GM23338 (cell line): ENCODE measurements around the gene TOLLIP. TPM values are rescaled to one million over a fixed set of nuclear protein-coding genes. Genes with fewer than 3 reads are reported as not detected.

ENCODE experiments used
- ATAC-seq: fragments of 200-7000 bp; cut with Tn5 transposase; 3 replicates; pipeline ENCODE4 v1.9.1; 2020
- DNase-seq: peaks from one replicate; pipeline ENCODE4 v3.0.0-alpha.2; 2015; ENCODE audit warnings: low spot score
- H2AFZ ChIP-seq: fragments of 200-600 bp; sonication (generic); 2 replicates; pipeline ENCODE4 v1.8.0; 2016; ENCODE audit warnings: antibody characterized with exemption, mild to moderate bottlenecking, moderate library complexity
- H3F3A ChIP-seq: fragments of 200-600 bp; sonication (generic); replicated peaks from 2 replicates; pipeline ENCODE4 v1.8.0; 2017; ENCODE audit warnings: antibody characterized with exemption, mixed run types, low read depth
- H3K27ac ChIP-seq: fragments of 200-600 bp; sonication (generic); 2 replicates; pipeline ENCODE4 v1.6.1; 2016; ENCODE audit warnings: low read depth
- H3K27me3 ChIP-seq: fragments of 200-600 bp; sonication (generic); 2 replicates; pipeline ENCODE4 v1.8.0; 2016; ENCODE audit warnings: mild to moderate bottlenecking, mixed run types, moderate library complexity; ENCODE audit not compliant: insufficient read depth
- H3K36me3 ChIP-seq: fragments of 200-600 bp; sonication (generic); 2 replicates; pipeline ENCODE4 v1.8.0; 2016; ENCODE audit warnings: mild to moderate bottlenecking; ENCODE audit not compliant: insufficient read depth
- H3K4me1 ChIP-seq: fragments of 200-600 bp; sonication (generic); 2 replicates; pipeline ENCODE4 v1.8.0; 2016; ENCODE audit warnings: mild to moderate bottlenecking, moderate library complexity; ENCODE audit not compliant: insufficient read depth
- H3K4me2 ChIP-seq: fragments of 200-600 bp; sonication (generic); 2 replicates; pipeline ENCODE4 v1.7.1; 2017; ENCODE audit warnings: mixed run types
- H3K4me3 ChIP-seq: fragments of 200-600 bp; sonication (generic); 2 replicates; pipeline ENCODE4 v1.6.1; 2016; ENCODE audit warnings: mixed run types
- H3K79me2 ChIP-seq: fragments of 200-600 bp; sonication (generic); replicated peaks from 2 replicates; pipeline ENCODE4 v1.8.0; 2017; ENCODE audit warnings: mild to moderate bottlenecking; ENCODE audit not compliant: insufficient read depth
- H3K9me2 ChIP-seq: fragments of 200-600 bp; sonication (generic); 2 replicates; pipeline ENCODE4 v1.8.0; 2017; ENCODE audit not compliant: insufficient read depth
- H4K20me1 ChIP-seq: fragments of 200-600 bp; sonication (generic); replicated peaks from 2 replicates; pipeline ENCODE4 v1.8.0; 2017; ENCODE audit warnings: mild to moderate bottlenecking; ENCODE audit not compliant: insufficient read depth
- H3K27ac Mint-ChIP-seq: 2 replicates; pipeline ENCODE4 v1.8.0; 2020; ENCODE audit warnings: inconsistent platforms, mild to moderate bottlenecking, moderate library complexity, mixed read lengths
- H3K27me3 Mint-ChIP-seq: 3 replicates; pipeline ENCODE4 v1.8.0; 2022; ENCODE audit warnings: low read depth, mild to moderate bottlenecking, moderate library complexity, mixed read lengths, inconsistent platforms; ENCODE audit not compliant: insufficient read depth, poor library complexity
- H3K36me3 Mint-ChIP-seq: 3 replicates; pipeline ENCODE4 v1.8.0; 2021; ENCODE audit warnings: low read depth, mild to moderate bottlenecking, inconsistent platforms, moderate library complexity, mixed read lengths
- H3K4me1 Mint-ChIP-seq: 3 replicates; pipeline ENCODE4 v1.8.0; 2020; ENCODE audit warnings: mild to moderate bottlenecking, inconsistent platforms, mixed read lengths
- H3K4me3 Mint-ChIP-seq: 3 replicates; pipeline ENCODE4 v1.8.0; 2021; ENCODE audit warnings: moderate library complexity, mild to moderate bottlenecking, inconsistent platforms, mixed read lengths
- H3K9me3 Mint-ChIP-seq: 3 replicates; pipeline ENCODE4 v1.8.0; 2020; ENCODE audit warnings: moderate library complexity, mild to moderate bottlenecking, inconsistent platforms, mixed read lengths
- CREB1 ChIP-seq: fragments of 250-450 bp; sonication (Bioruptor Pico); IDR thresholded peaks from 2 replicates; pipeline ENCODE4 v1.5.0; 2020; ENCODE audit warnings: low read depth, mild to moderate bottlenecking, moderate library complexity
- CTCF ChIP-seq, 2 experiments: fragments of 200-600 bp in 1 of 2; sonication (generic) in 1 of 2; conservative IDR thresholded peaks; 2 replicates each; pipeline versions ENCODE4 v1.5.1 to v1.6.1; 2016 to 2017; ENCODE audit warnings: antibody characterized with exemption in 2 of 2, low read depth in 2 of 2, mild to moderate bottlenecking in 2 of 2, moderate library complexity in 1 of 2
- ETS1 ChIP-seq: IDR thresholded peaks from 2 replicates; pipeline ENCODE4 v1.6.1; 2016; ENCODE audit warnings: antibody characterized with exemption
- EZH2 ChIP-seq: fragments of 200-600 bp; sonication (generic); IDR thresholded peaks from one replicate; pipeline ENCODE4 v1.8.0; 2017; ENCODE audit warnings: antibody characterized with exemption, mild to moderate bottlenecking, low read depth; ENCODE audit not compliant: unreplicated experiment
- EZH2phosphoT487 ChIP-seq: fragments of 200-600 bp; sonication (generic); IDR thresholded peaks from one replicate; pipeline ENCODE4 v1.8.1; 2018; ENCODE audit warnings: antibody characterized with exemption; ENCODE audit not compliant: unreplicated experiment
- JUNB ChIP-seq: IDR thresholded peaks from one replicate; pipeline ENCODE4 v1.6.1; 2016; ENCODE audit warnings: antibody characterized with exemption; ENCODE audit not compliant: unreplicated experiment
- NANOG ChIP-seq: IDR thresholded peaks from 2 replicates; pipeline ENCODE4 v1.6.1; 2016; ENCODE audit warnings: antibody characterized with exemption, borderline replicate concordance
- POLR2AphosphoS5 ChIP-seq: IDR thresholded peaks from 2 replicates; pipeline ENCODE4 v1.6.1; 2016; ENCODE audit warnings: antibody characterized with exemption, low read depth
- REST ChIP-seq: IDR thresholded peaks from one replicate; pipeline ENCODE4 v1.6.1; 2018; ENCODE audit warnings: antibody characterized with exemption; ENCODE audit not compliant: unreplicated experiment
- STAT1 ChIP-seq: IDR thresholded peaks from one replicate; pipeline ENCODE4 v1.6.1; 2016; ENCODE audit warnings: antibody characterized with exemption; ENCODE audit not compliant: unreplicated experiment
- ZNF114 ChIP-seq: fragments of 250-450 bp; sonication (Bioruptor Pico); IDR thresholded peaks from 2 replicates; pipeline ENCODE4 v1.5.0; 2020; ENCODE audit warnings: mild to moderate bottlenecking, moderate library complexity
- ZNF331 ChIP-seq: fragments of 250-450 bp; sonication (Bioruptor Pico); IDR thresholded peaks from 2 replicates; pipeline ENCODE4 v1.5.0; 2020; ENCODE audit warnings: low read depth, mild to moderate bottlenecking, moderate library complexity
- ZNF462 ChIP-seq: fragments of 250-450 bp; sonication (Bioruptor Pico); IDR thresholded peaks from 2 replicates; pipeline ENCODE4 v1.5.0; 2020; ENCODE audit warnings: mild to moderate bottlenecking, moderate library complexity
- polyA plus RNA-seq: library from polyadenylated mRNA; unstranded; fragments of >200 nt; fragmentation: Nextera tagmentation; extraction: Ambion mirVana; gene quantifications from 2 replicates; pipeline ENCODE4 v1.2.1, GENCODE V29; 2016
- total RNA-seq: library from RNA; depleted of rRNA; stranded (reverse); fragments of >200 nt; shearing (Covaris generic); gene quantifications from 2 replicates; pipeline ENCODE4 v1.2.3, GENCODE V29; 2014

The TOLLIP gene
- total and polyA plus RNA-seq, 2 experiments from 2014 or later = 13.5 to 18.0 TPM

- TF ChIP-seq ZNF114 (CRISPR knock-in tag) (no peak), CREB1 (CRISPR knock-in tag) (no peak)
Observed at GRCh38 chr11:1305063-1305495, 4.4 kb downstream of the TOLLIP start (continued).

- Mint-ChIP-seq H3K36me3 (no peaks in the 10 kb centered on the region), H3K27me3 (peaks cover 7% of the 10 kb centered on the region), H3K4me3 (no peak overlapping the region), H3K9me3 (no peaks in the 10 kb centered on the region; the same call in 2 of the 3 replicates), H3K27ac (no peak overlapping the region), H3K4me1 (peaks cover 28% of the 10 kb centered on the region)
- peaks cover 77% of the 10 kb centered on the region for H3K79me2 ChIP-seq
- no peak for TF ChIP-seq CREB1 (CRISPR knock-in tag)
- no peak for TF ChIP-seq REST
- TF ChIP-seq EZH2phosphoT487 = no peak
- no peak for TF ChIP-seq ZNF462 (CRISPR knock-in tag)
- no peak for TF ChIP-seq STAT1
- no peak for TF ChIP-seq NANOG
- TF ChIP-seq ZNF331 = no peak
- no peak for TF ChIP-seq EZH2
- TF ChIP-seq ETS1 = no peak
- TF ChIP-seq ZNF114 (CRISPR knock-in tag) = no peak
- no peak for TF ChIP-seq CTCF (conservative IDR thresholded peaks at IDR 0.05; ENCODE audit: low read depth in 2 of 2)
- no peak for TF ChIP-seq JUNB
- TF ChIP-seq POLR2AphosphoS5 = no peak
- no peaks in the 10 kb centered on the region for H3K36me3 ChIP-seq
- no peaks in the 10 kb centered on the region for H3F3A ChIP-seq
- H2AFZ ChIP-seq = no peak overlapping the region
- no peaks in the 10 kb centered on the region for H3K9me2 ChIP-seq
- DNase-seq (no peak), ATAC-seq (no peak)
- H3K27me3 ChIP-seq = no peaks in the 10 kb centered on the region
- H4K20me1 ChIP-seq = peaks cover 5% of the 10 kb centered on the region; the same call in 1 of the 2 replicates
- peak overlapping the region; percentile 9; the same call in 1 of the 2 replicates for H3K27ac ChIP-seq
- no peak overlapping the region for H3K4me3 ChIP-seq
- H3K4me1 ChIP-seq = 0 out of 2 replicates have a peak, but pooled peaks cover 5% of the 10 kb centered on the region
- no peak overlapping the region for H3K4me2 ChIP-seq
Observed at GRCh38 chr11:1304380-1304779, 5.1 kb downstream of the TOLLIP start.
